ENCODE measurements around the gene HMGB2.

Gene HMGB2

DNA sequence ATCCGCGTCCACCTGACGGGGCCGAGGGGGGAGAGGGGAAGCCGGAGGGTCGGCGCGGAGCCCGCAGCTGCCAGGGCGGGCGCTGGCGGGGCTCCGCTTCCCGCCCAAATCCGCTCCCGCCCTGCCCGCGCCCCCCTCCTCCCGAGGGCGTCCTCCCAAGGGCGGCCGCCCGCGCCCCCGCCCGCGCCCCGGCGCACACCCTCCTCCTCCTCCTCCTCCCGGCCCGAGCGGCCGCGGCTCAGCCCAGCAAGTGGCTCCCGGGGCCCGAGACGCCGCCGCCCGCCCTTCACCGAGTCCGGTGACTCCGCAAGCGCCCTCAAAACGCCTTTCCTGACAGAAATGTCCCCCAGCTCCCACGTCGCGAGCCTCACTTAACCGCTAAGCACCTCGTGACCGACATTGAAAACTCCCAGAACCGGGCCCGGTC is 487 bp downstream of the HMGB2 start:
- no peak overlapping the region for H2AFZ ChIP-seq (ENCODE audit: low read length)
- peaks cover 40% of the 10 kb centered on the region for H3K4me1 ChIP-seq (ENCODE audit: insufficient read depth, low read length, severe bottlenecking)
- H3K4me2 ChIP-seq (ENCODE audit: low read length): peak overlapping the region; percentile 89
- H3K9ac ChIP-seq (ENCODE audit: low read length): peak overlapping the region; percentile 86
- peaks cover 47% of the 10 kb centered on the region for H3K36me3 ChIP-seq (ENCODE audit: insufficient read depth, low read length)
- H3K9me3 ChIP-seq (ENCODE audit: low read length): no peaks in the 10 kb centered on the region
- H3K79me2 ChIP-seq (ENCODE audit: insufficient read depth, low read length): peaks cover 42% of the 10 kb centered on the region
- H3K27me3 ChIP-seq (ENCODE audit: insufficient read depth, low read length): no peaks in the 10 kb centered on the region
- no peaks in the 10 kb centered on the region for H3K9me2 ChIP-seq (ENCODE audit: low read depth, low read length)
- H3K27ac ChIP-seq (ENCODE audit: low read depth, low read length, poor library complexity, severe bottlenecking): peak overlapping the region; percentile 82
- no peak for TF ChIP-seq EZH2 (IDR thresholded peaks at IDR 0.05; ENCODE audit: borderline replicate concordance, low read length)
- TF ChIP-seq, protein P1, sequence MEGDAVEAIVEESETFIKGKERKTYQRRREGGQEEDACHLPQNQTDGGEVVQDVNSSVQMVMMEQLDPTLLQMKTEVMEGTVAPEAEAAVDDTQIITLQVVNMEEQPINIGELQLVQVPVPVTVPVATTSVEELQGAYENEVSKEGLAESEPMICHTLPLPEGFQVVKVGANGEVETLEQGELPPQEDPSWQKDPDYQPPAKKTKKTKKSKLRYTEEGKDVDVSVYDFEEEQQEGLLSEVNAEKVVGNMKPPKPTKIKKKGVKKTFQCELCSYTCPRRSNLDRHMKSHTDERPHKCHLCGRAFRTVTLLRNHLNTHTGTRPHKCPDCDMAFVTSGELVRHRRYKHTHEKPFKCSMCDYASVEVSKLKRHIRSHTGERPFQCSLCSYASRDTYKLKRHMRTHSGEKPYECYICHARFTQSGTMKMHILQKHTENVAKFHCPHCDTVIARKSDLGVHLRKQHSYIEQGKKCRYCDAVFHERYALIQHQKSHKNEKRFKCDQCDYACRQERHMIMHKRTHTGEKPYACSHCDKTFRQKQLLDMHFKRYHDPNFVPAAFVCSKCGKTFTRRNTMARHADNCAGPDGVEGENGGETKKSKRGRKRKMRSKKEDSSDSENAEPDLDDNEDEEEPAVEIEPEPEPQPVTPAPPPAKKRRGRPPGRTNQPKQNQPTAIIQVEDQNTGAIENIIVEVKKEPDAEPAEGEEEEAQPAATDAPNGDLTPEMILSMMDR (IDR thresholded peaks at IDR 0.05; ENCODE audit: low read length): no peak
- H3F3A ChIP-seq (ENCODE audit: insufficient read depth, low read length): no peaks in the 10 kb centered on the region
- no peaks in the 10 kb centered on the region for H4K20me1 ChIP-seq (ENCODE audit: insufficient read depth, low read length)
- H3K4me3 ChIP-seq (ENCODE audit: low read depth, low read length, poor library complexity, severe bottlenecking): peak overlapping the region; percentile 71

DNA sequence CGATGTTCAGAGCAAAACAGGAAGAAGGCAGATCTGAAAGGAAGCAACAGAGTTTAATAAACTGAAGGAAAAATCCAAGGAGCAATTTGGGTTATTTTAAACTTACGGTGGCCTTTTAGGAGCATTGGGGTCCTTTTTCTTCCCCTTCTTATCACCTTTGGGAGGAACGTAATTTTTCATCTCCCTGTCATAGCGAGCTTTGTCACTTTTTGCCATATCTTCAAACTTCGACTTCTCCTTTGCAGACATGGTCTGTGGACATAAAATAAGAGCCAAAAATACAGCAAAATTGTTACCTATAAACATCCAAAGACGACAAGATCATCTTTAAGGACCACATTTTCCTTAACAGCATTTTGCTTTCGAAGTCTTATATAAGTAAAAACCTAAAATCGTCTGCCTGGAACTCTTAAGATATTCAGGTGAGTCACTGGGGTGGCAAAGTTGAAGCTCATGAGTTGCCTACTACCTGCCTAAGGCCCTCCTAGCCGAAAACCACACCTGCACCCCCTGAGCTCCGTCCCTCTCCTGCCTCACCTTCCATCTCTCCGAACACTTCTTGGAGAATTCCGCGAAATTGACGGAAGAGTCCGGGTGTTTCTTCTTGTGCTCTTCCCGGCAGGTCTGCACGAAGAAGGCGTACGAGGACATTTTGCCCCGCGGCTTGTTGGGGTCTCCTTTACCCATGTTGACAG is 1.0 kb downstream of the HMGB2 start:
- H3K27ac ChIP-seq (ENCODE audit: low read depth, low read length, poor library complexity, severe bottlenecking): peak overlapping the region; percentile 82
- H4K20me1 ChIP-seq (ENCODE audit: insufficient read depth, low read length): no peaks in the 10 kb centered on the region
- no peaks in the 10 kb centered on the region for H3F3A ChIP-seq (ENCODE audit: insufficient read depth, low read length)
- no peak overlapping the region for H2AFZ ChIP-seq (ENCODE audit: low read length)
- TF ChIP-seq, protein P1 (IDR thresholded peaks at IDR 0.05; ENCODE audit: low read length): no peak
- TF ChIP-seq EZH2 (IDR thresholded peaks at IDR 0.05; ENCODE audit: borderline replicate concordance, low read length): no peak
- no peaks in the 10 kb centered on the region for H3K9me2 ChIP-seq (ENCODE audit: low read depth, low read length)
- H3K79me2 ChIP-seq (ENCODE audit: insufficient read depth, low read length): peaks cover 39% of the 10 kb centered on the region
- peaks cover 53% of the 10 kb centered on the region for H3K36me3 ChIP-seq (ENCODE audit: insufficient read depth, low read length)
- H3K9ac ChIP-seq (ENCODE audit: low read length): peak overlapping the region; percentile 86
- no peaks in the 10 kb centered on the region for H3K27me3 ChIP-seq (ENCODE audit: insufficient read depth, low read length)
- H3K4me3 ChIP-seq (ENCODE audit: low read depth, low read length, poor library complexity, severe bottlenecking): peak overlapping the region; percentile 71
- no peaks in the 10 kb centered on the region for H3K9me3 ChIP-seq (ENCODE audit: low read length)
- H3K4me2 ChIP-seq (ENCODE audit: low read length): peak overlapping the region; percentile 89
- H3K4me1 ChIP-seq (ENCODE audit: insufficient read depth, low read length, severe bottlenecking): peaks cover 40% of the 10 kb centered on the region

DNA sequence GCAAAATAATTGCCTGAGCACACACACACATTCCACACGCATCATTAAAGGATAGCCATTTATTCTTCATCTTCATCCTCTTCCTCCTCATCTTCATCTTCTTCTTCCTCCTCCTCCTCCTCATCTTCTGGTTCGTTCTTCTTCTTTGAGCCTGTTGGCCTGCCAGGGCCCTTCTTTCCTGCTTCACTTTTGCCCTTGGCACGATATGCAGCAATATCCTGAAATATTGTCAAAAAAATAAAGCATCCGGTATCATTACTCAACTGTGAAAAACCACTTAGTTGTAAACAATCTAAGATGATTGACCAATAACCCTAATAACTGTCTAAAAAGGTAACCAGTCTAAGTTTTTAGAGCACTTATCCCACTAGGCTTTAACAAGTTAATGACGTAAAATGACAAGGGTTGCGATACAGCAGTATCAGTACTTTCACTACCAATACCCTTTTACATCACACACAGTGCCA is 2.1 kb downstream of the HMGB2 start:
- Histone ChIP-seq H3K27me3 (ENCODE audit: insufficient read depth, low read length) (no peaks in the 10 kb centered on the region), H2AFZ (ENCODE audit: low read length) (no peak overlapping the region), H3K79me2 (ENCODE audit: insufficient read depth, low read length) (peaks cover 37% of the 10 kb centered on the region), H3K9ac (ENCODE audit: low read length) (peak overlapping the region; percentile 86), H3K4me2 (ENCODE audit: low read length) (peak overlapping the region; percentile 89), H3K4me3 (ENCODE audit: low read depth, low read length, poor library complexity, severe bottlenecking) (peak overlapping the region; percentile 71), H3K4me1 (ENCODE audit: insufficient read depth, low read length, severe bottlenecking) (peaks cover 35% of the 10 kb centered on the region), H3F3A (ENCODE audit: insufficient read depth, low read length) (no peaks in the 10 kb centered on the region), H3K9me3 (ENCODE audit: low read length) (no peaks in the 10 kb centered on the region), H3K36me3 (ENCODE audit: insufficient read depth, low read length) (peaks cover 61% of the 10 kb centered on the region), H3K9me2 (ENCODE audit: low read depth, low read length) (no peaks in the 10 kb centered on the region), H4K20me1 (ENCODE audit: insufficient read depth, low read length) (no peaks in the 10 kb centered on the region), H3K27ac (ENCODE audit: low read depth, low read length, poor library complexity, severe bottlenecking) (peak overlapping the region; percentile 82)
- TF ChIP-seq EZH2 (IDR thresholded peaks at IDR 0.05; ENCODE audit: borderline replicate concordance, low read length): no peak
- TF ChIP-seq, protein P1 (IDR thresholded peaks at IDR 0.05; ENCODE audit: low read length): no peak

Measured in OCI-LY1 (cell line).